DMS79 treated with DMSO at 0.1 percent for 48 hours (cell line): ENCODE measurements around the gene ABLIM1.
A peak's percentile ranks its signal among the peaks of the same experiment; 100 is the strongest.
"Not testable (repeated sequence)": the region's sequence is repeated elsewhere in the genome, so short reads cannot be mapped to it uniquely, and the experiment has no call there.

Source experiments
- DNase-seq: peaks from one replicate; lab custom pipeline; 2025; lab: John Stamatoyannopoulos, UW

ABLIM1 gene

GRCh38 chr10:114658175-114658574, at the start of gene ABLIM1:
ABLIM1 (minus strand) TSS chr10:114658275; CDS start chr10:114658200, 75 bp downstream.
- DNase-seq: no peak

GRCh38 chr10:114706458-114707055, 48.5 kb upstream of the ABLIM1 start:
- DNase-seq: no peak

GRCh38 chr10:114704679-114705078, 46.6 kb upstream of the ABLIM1 start:
- no peak for DNase-seq

- peak; percentile 3 for DNase-seq
Measured at GRCh38 chr10:114703377-114704107, 45.5 kb upstream of the ABLIM1 start.

- DNase-seq: no peak
Measured at GRCh38 chr10:114698271-114699061, 40.4 kb upstream of the ABLIM1 start.

GRCh38 chr10:114697061-114697598, 39.1 kb upstream of the ABLIM1 start:
- DNase-seq: peak; percentile 2

GRCh38 chr10:114696301-114696700, 38.2 kb upstream of the ABLIM1 start:
- DNase-seq: not testable (repeated sequence)

- DNase-seq: no peak
Measured at GRCh38 chr10:114694752-114695151, 36.7 kb upstream of the ABLIM1 start.

- DNase-seq: no peak
Measured at GRCh38 chr10:114694062-114694461, 36.0 kb upstream of the ABLIM1 start.

GRCh38 chr10:114691442-114691941, 33.4 kb upstream of the ABLIM1 start:
- DNase-seq: no peak

GRCh38 chr10:114688786-114689185, 30.7 kb upstream of the ABLIM1 start:
- DNase-seq: no peak

GRCh38 chr10:114687459-114687858, 29.4 kb upstream of the ABLIM1 start:
- DNase-seq: no peak

GRCh38 chr10:114686013-114686412, 27.9 kb upstream of the ABLIM1 start:
- DNase-seq: no peak

GRCh38 chr10:114685456-114685855, 27.4 kb upstream of the ABLIM1 start:
- no peak for DNase-seq

- no peak for DNase-seq
Measured at GRCh38 chr10:114684822-114685209, 26.7 kb upstream of the ABLIM1 start.

- DNase-seq: no peak
Measured at GRCh38 chr10:114684084-114684821, 26.2 kb upstream of the ABLIM1 start.

GRCh38 chr10:114683593-114683992, 25.5 kb upstream of the ABLIM1 start:
- no peak for DNase-seq

GRCh38 chr10:114683162-114683561, 25.1 kb upstream of the ABLIM1 start:
- DNase-seq: no peak

GRCh38 chr10:114682532-114682931, 24.5 kb upstream of the ABLIM1 start:
- DNase-seq: no peak

GRCh38 chr10:114682121-114682520, 24.0 kb upstream of the ABLIM1 start:
- no peak for DNase-seq

- no peak for DNase-seq
Measured at GRCh38 chr10:114681542-114681941, 23.5 kb upstream of the ABLIM1 start.
